HCT116 (cell line): ENCODE data around the gene WDR13. TPM values are rescaled to one million over a fixed set of nuclear protein-coding genes. Genes with fewer than 3 reads are reported as not detected.

Experiments
- ATAC-seq: fragments of 200-7000 bp; cut with Tn5 transposase; 2 replicates; pipeline ENCODE4 v1.9.1; 2020; ENCODE audit warnings: mild to moderate bottlenecking, moderate library complexity
- BruUV-seq: library from RNA; stranded (reverse); fragments of 400-500 nt; replicated peaks from 2 replicates; lab custom pipeline; 2021; lab: Mats Ljungman, UMichigan
- CTCF ChIA-PET: fragments of 300-600 bp; sonication (Branson Sonifier 250); formaldehyde crosslinking; loops from one replicate; lab custom pipeline; 2021; ENCODE audit warnings: antibody characterized with exemption; lab: Charles Lee
- POLR2A ChIA-PET: fragments of 300-600, 350-600 bp; sonication (Branson Sonifier 250); formaldehyde crosslinking; loops from one replicate; lab custom pipeline; 2021; ENCODE audit warnings: antibody characterized with exemption; lab: Charles Lee
- RAD21 ChIA-PET, 2 experiments: fragments of 300-600 bp; sonication (Branson Sonifier 250); formaldehyde crosslinking; loops; one replicate each; lab custom pipeline; 2023; ENCODE audit warnings: low total read pairs in 2 of 2; ENCODE audit not compliant: uncharacterized antibody in 2 of 2, unreplicated experiment in 2 of 2, low non-redundant PET in 1 of 2; lab: Charles Lee
- DNase-seq: peaks from one replicate; pipeline ENCODE4 v3.0.0-alpha.2; 2010; ENCODE audit warnings: low read depth, low spot score
- H2AFZ ChIP-seq: fragments of 200-600 bp; shearing (Covaris generic), sonication (generic); 2 replicates; pipeline ENCODE4 v1.6.1; 2017; ENCODE audit warnings: low read depth, mixed run types, mixed read lengths, antibody characterized with exemption, low read length; ENCODE audit not compliant: poor library complexity, severe bottlenecking
- H3K27ac ChIP-seq: 2 replicates; pipeline ENCODE4 v1.5.1; 2012; ENCODE audit warnings: low read depth, low read length
- H3K27me3 ChIP-seq: fragments of 200-600 bp; sonication (generic); 2 replicates; pipeline ENCODE4 v1.6.1; 2016; ENCODE audit warnings: mixed run types, low read length, mixed read lengths; ENCODE audit not compliant: insufficient read depth
- H3K36me3 ChIP-seq, 2 experiments: fragments of 200-500 bp in 1 of 2; fragments of 200-600 bp in 1 of 2; sonication (Bioruptor generic) in 1 of 2; sonication (generic) in 1 of 2; 2 replicates each; pipeline versions ENCODE4 v1.5.1 to v1.6.1; 2014 to 2016; ENCODE audit warnings: low read length in 2 of 2, inconsistent platforms in 1 of 2, mixed read lengths in 1 of 2, mixed run types in 1 of 2; ENCODE audit not compliant: insufficient read depth in 2 of 2, control insufficient read depth in 1 of 2
- H3K4me1 ChIP-seq, 2 experiments: fragments of 200-600 bp in 1 of 2; sonication (generic) in 1 of 2; 2 replicates each; pipeline versions ENCODE4 v1.5.1 to v1.6.1; 2012 to 2017; ENCODE audit warnings: low read length in 2 of 2, inconsistent platforms in 1 of 2, mild to moderate bottlenecking in 1 of 2, mixed read lengths in 1 of 2, mixed run types in 1 of 2, moderate library complexity in 1 of 2; ENCODE audit not compliant: insufficient read depth in 2 of 2, control insufficient read depth in 1 of 2
- H3K4me2 ChIP-seq: fragments of 200-600 bp; sonication (generic); 2 replicates; pipeline ENCODE4 v1.6.1; 2017; ENCODE audit warnings: mixed run types, low read length, mixed read lengths
- H3K4me3 ChIP-seq, 2 experiments: fragments of 200-600 bp in 1 of 2; sonication (generic) in 1 of 2; replicated peaks in 1 of 2; 2 replicates each; pipeline ENCODE4 v1.5.1; 2011 to 2016; ENCODE audit warnings: low read length in 2 of 2, control low read depth in 1 of 2, low read depth in 1 of 2, mild to moderate bottlenecking in 1 of 2, mixed read lengths in 1 of 2, mixed run types in 1 of 2
- H3K79me2 ChIP-seq: fragments of 200-600 bp; sonication (generic); 2 replicates; pipeline ENCODE4 v1.6.1; 2017; ENCODE audit warnings: mild to moderate bottlenecking, mixed run types, low read length, moderate library complexity, mixed read lengths; ENCODE audit not compliant: insufficient read depth
- H3K9ac ChIP-seq: fragments of 200-600 bp; sonication (generic); 2 replicates; pipeline ENCODE4 v1.6.1; 2016; ENCODE audit warnings: low read length, mixed read lengths
- H3K9me2 ChIP-seq: fragments of 200-600 bp; sonication (generic), shearing (Covaris generic); 2 replicates; pipeline ENCODE4 v1.6.1; 2017; ENCODE audit warnings: mixed run types, mild to moderate bottlenecking, moderate library complexity; ENCODE audit not compliant: insufficient read depth
- H3K9me3 ChIP-seq, 2 experiments: fragments of 200-500 bp in 1 of 2; fragments of 200-600 bp in 1 of 2; sonication (Bioruptor generic) in 1 of 2; sonication (generic) in 1 of 2; 2 replicates each; pipeline ENCODE4 v1.6.1; 2014 to 2017; ENCODE audit warnings: low read length in 2 of 2, mixed read lengths in 2 of 2, inconsistent platforms in 1 of 2, low read depth in 1 of 2, mild to moderate bottlenecking in 1 of 2, mixed run types in 1 of 2, moderate library complexity in 1 of 2; ENCODE audit not compliant: control insufficient read depth in 1 of 2, insufficient read depth in 1 of 2
- H4K20me1 ChIP-seq: fragments of 200-600 bp; sonication (generic), shearing (Covaris generic); 2 replicates; pipeline ENCODE4 v1.6.1; 2017; ENCODE audit warnings: mixed run types, mild to moderate bottlenecking, moderate library complexity; ENCODE audit not compliant: insufficient read depth
- CBX3 ChIP-seq: IDR thresholded peaks from 2 replicates; pipeline ENCODE4 v1.6.1; 2012; ENCODE audit warnings: low read depth
- EGR1 ChIP-seq: IDR thresholded peaks from 2 replicates; pipeline ENCODE4 v1.6.1; 2012; ENCODE audit warnings: low read depth
- POLR2AphosphoS5 ChIP-seq: IDR thresholded peaks from 2 replicates; pipeline ENCODE4 v1.6.1; 2011; ENCODE audit warnings: mild to moderate bottlenecking, low read depth, low read length, moderate library complexity
- RAD21 ChIP-seq: IDR thresholded peaks from 2 replicates; pipeline ENCODE4 v1.6.1; 2012; ENCODE audit warnings: low read depth, mild to moderate bottlenecking
- REST ChIP-seq: IDR thresholded peaks from 2 replicates; pipeline ENCODE4 v1.6.1; 2012; ENCODE audit warnings: low read depth
- SIN3A ChIP-seq: IDR thresholded peaks from 2 replicates; pipeline ENCODE4 v1.6.1; 2012; ENCODE audit warnings: low read depth
- TCF7L2 ChIP-seq: IDR thresholded peaks from 2 replicates; pipeline ENCODE4 v1.7.0; 2011; ENCODE audit warnings: borderline replicate concordance, inconsistent platforms; ENCODE audit not compliant: insufficient read depth, insufficient read length; ENCODE audit errors: extremely low read depth
- intact Hi-C: fragments of 100-400 bp; cut with micrococcal nuclease; formaldehyde crosslinking; loops from 2 replicates; pipeline ENCODE4 v1.10.0; 2022
- total RNA-seq: library from RNA; stranded (reverse); gene quantifications from one replicate; pipeline ENCODE4 v1.2.1, GENCODE V29; 2021; ENCODE audit not compliant: unreplicated experiment

The WDR13 gene
- total RNA-seq, 1 experiment from 2014 or later = 54.0 TPM

GRCh38 chrX:48617542-48618340 lies 20.4 kb downstream of the WDR13 start:
- ChIA-PET CTCF (no interaction called here), POLR2A (no interaction called here), RAD21 (no interaction called here)
- Histone ChIP-seq H3K27me3 (no peaks in the 10 kb centered on the region), H3K36me3 (no peaks in the 10 kb centered on the region), H3K4me2 (no peak overlapping the region), H3K4me1 (no peaks in the 10 kb centered on the region), H3K9me3 (no peaks in the 10 kb centered on the region), H3K9me2 (no peaks in the 10 kb centered on the region), H3K27ac (no peak overlapping the region), H4K20me1 (no peaks in the 10 kb centered on the region), H2AFZ (no peak overlapping the region), H3K9ac (no peak overlapping the region), H3K79me2 (no peaks in the 10 kb centered on the region), H3K4me3 (no peak overlapping the region)
- BruUV-seq = no TSS peak
- ATAC-seq (no peak), DNase-seq (no peak)
- intact Hi-C loops = no loop called here
- TF ChIP-seq POLR2AphosphoS5 = no peak
- TF ChIP-seq REST = no peak
- no peak for TF ChIP-seq TCF7L2
- TF ChIP-seq CBX3 = no peak
- TF ChIP-seq SIN3A = no peak
- no peak for TF ChIP-seq EGR1
- TF ChIP-seq RAD21 = no peak
